Prostate gland (tissue), 2 donors: ENCODE results near the gene OR2V2.

Source experiments
- CTCF ChIP-seq, 4 experiments: fragments of 200-600 bp in 2 of 4; fragments of 450-650 bp in 2 of 4; sonication (generic) in 2 of 4; IDR thresholded peaks; 1 replicate in 3 of 4; 2 replicates in 1 of 4; pipeline ENCODE4 v1.5.1; 2016 to 2019; ENCODE audit warnings: antibody characterized with exemption in 4 of 4, mild to moderate bottlenecking in 2 of 4, moderate library complexity in 2 of 4
- POLR2A ChIP-seq: fragments of 450-650 bp; IDR thresholded peaks from one replicate; pipeline ENCODE4 v1.6.1; 2016; ENCODE audit warnings: antibody characterized with exemption, mild to moderate bottlenecking
- POLR2AphosphoS5 ChIP-seq: sonication (generic); formaldehyde crosslinking; IDR thresholded peaks from one replicate; pipeline ENCODE4 v1.6.1; 2017; ENCODE audit warnings: antibody characterized with exemption

- TF ChIP-seq POLR2A (no peak), CTCF (IDR thresholded peaks at IDR 0.05) (no peak), POLR2AphosphoS5 (no peak)
Observed at GRCh38 chr5:181160152-181160754, 12.9 kb downstream of the OR2V2 start.
